ENCODE data around the gene GGACT.
"Not testable (repeated sequence)": the region's sequence is repeated elsewhere in the genome, so short reads cannot be mapped to it uniquely, and the experiment has no call there.

Gene GGACT

DNA sequence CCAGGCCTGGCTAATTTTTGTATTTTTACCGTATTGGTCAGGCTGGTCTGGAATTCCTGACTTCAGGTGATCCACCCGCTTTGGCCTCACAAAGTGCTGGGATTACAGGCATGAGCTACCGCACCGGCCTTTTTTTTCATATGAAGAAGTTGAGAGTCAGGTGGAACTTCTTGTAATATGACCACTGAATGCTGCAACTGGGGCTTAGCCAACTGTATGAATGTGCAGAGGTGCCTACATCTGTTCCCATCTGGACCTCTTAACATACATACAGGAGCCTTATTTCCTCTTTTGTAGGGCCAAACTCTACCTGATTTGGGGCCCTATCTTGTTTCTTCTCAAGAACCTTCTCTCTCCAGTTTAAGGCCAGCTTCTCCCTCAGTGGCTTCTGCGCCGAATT lies 11.9 kb upstream of the GGACT start:
- DNase-seq: no peak

DNA sequence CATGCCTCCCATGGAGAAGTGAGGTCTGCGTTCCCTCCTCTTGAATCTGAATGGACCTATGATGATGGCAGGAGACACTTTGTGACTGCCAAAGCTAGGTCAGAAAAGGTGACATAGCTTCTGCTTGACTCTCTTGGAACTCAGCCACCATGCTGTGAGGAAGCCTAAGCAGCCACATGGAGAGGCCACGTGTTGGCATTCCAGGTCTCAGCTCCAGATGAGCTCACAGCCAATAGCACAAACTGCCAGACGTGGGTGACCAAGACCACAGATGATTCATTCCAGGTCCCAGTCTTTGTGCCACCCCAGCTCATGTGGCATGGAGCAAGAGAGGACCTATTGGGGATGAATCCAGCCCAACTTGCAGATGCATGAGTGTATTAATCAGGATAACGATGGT lies 8.7 kb upstream of the GGACT start:
- no peak for DNase-seq

- DNase-seq: no peak
Observed at GRCh38 chr13:100596516-100596915, 7.9 kb upstream of the GGACT start.

DNA sequence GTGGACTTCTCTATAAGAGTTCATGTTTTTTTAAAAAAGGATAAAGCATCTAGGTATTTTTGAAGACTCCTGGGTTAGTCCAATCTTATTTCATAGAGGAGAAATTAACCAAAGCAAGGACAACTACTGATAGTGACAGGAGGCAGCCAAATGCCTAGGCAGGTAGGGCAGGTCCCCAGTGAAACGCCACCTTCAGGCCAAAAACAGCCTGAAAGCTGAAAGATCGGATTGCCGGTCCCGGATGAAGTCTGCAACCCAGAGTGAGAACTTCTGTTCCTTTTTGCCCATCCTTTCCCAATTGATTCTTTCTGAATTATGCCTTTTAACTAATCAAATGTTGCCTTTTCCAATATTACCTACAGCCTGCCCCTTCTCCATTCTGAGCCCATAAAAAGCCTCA lies 6.1 kb upstream of the GGACT start:
- no peak for DNase-seq

GRCh38 chr13:100594255-100594654 lies 5.7 kb upstream of the GGACT start:
- DNase-seq: no peak

DNA sequence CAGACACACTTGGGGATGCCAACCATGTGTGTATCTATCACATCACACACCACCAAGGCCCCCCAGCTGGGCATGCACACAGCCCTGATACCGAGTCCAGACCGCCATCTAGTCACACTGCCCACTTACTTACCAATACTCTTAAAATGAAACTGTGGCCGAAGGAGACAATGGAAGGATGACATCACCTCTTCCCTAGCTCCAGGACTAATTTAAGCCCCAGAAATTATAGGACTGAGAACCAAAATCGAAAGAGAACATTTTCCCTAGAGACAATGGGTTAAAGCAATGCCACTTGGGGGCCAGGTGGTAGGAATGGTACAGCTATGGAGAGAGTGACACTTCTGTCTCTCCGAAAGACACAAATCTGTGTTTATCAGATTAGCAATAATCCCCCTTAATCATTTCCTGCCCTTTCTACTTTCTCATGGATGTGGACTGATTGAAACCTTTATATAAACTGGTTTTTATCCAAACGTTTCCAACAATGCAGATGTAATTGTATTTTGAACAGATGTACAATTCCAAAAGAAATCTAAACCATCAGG lies 663 bp upstream of the GGACT start:
- no peak for DNase-seq

GRCh38 chr13:100584896-100585295 lies 3.7 kb downstream of the GGACT start:
- peak; percentile 16 to 41 for DNase-seq

GRCh38 chr13:100581504-100581903 lies 7.1 kb downstream of the GGACT start:
- DNase-seq: no peak

- DNase-seq: no peak
Observed at GRCh38 chr13:100581030-100581429, 7.6 kb downstream of the GGACT start.

DNA sequence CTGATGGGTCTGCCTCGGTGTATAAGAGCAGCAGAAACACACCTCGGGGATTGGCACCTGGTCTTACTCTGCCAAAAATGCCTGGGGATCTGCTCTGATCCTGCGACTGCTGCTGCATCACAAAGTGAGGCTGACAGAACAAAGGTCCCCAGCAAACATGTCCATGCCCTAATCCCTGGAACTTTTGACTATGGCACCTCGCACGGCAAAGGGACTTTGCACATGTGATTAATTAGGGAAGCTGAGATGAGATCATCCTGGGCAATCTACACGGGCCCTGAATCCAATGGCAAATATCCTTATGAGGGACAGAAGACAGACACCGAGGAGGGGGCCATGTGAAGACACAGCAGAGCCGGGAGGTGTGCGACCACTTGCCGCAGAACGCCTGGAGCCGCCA lies 8.5 kb downstream of the GGACT start:
- DNase-seq: no peak

DNA sequence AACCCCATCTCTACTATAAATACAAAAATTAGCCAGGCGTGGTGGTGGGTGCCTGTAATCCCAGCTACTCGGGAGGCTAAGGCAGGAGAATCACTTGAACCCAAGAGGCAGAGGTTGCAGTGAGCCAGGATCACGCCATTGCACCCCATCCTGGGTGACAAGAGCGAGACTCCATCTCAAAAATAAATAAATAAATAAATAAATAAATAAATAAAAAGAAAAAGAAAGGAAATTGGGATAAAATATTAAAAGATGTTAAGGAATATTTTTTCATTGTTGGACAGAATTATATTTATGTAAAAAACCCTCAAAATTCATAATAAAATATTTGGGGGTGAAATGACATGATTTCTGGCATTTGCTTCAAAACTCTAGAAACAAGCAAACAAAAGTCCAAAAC lies 11.3 kb downstream of the GGACT start:
- DNase-seq: not testable (repeated sequence)

GRCh38 chr13:100573121-100573520 lies 15.5 kb downstream of the GGACT start:
- DNase-seq: peak; percentile 74 to 75

GRCh38 chr13:100566543-100566942 lies 22.0 kb downstream of the GGACT start:
- DNase-seq: no peak

GRCh38 chr13:100565286-100565685 lies 23.3 kb downstream of the GGACT start:
- no peak for DNase-seq

DNA sequence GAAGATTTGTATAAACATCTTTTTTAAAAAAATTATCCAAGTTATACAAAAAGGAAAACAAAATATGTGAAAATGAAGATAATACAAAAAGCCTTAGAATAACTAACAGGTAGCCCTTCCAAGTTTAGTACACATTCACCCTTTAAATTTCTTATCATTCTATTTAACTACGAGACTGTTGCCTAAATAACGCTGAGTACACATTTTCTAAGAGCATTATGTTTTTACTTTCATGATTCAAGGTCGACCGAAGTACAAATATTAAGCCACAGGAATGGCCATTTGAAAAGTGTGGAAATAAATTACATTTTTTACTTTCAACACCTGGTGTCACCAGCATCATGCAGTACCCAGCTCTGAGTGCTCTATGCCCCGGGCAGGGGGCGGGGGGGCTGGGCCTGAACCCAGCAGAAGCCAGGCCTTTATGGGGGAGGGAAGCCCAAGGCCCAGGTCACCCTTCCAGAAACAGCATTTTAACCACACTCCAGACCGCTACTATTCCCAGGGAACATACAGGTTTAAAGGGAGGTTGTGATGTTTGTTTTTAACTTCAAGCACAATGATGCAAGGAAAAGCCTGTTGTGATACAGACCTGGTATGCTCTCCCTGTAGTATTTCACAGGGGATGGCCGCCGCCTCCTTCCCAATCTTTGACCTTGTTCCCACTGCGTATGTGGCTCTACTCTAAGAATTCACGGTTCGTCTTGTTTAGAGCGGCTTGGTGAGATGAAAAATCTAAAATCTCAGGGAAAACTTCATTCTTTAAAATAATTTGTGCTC lies 24.0 kb downstream of the GGACT start:
- DNase-seq: no peak

GRCh38 chr13:100563779-100564178 lies 24.8 kb downstream of the GGACT start:
- no peak for DNase-seq

DNA sequence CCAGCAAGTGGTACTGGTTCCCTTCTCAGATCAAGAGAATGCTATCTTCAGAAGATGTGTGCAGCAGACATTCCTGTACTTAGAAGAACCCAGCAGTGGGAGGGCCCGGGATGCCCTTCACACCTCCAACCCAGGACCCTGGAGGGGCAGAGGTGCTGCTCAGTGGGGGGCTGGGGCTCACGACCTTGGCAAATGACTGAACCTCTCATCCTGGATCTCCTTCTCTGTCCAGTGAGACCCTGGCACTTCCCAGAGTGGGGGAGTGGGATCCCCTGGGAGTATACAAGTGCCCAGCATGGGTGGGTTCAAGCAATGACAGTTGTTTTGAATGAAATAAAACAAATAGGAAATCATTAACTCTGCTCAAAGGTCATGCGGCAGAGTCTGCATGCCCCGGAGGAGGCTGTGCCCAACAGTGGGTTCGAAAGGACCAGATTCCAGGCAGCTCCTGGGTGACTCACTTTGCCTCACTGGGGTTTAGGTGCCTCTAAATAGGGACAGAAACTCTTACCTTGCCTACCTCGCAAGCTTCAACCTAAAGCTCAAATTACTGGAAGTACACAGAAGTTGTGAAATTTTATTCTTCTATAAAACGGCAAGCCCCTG lies 26.9 kb downstream of the GGACT start:
- no peak for DNase-seq

DNA sequence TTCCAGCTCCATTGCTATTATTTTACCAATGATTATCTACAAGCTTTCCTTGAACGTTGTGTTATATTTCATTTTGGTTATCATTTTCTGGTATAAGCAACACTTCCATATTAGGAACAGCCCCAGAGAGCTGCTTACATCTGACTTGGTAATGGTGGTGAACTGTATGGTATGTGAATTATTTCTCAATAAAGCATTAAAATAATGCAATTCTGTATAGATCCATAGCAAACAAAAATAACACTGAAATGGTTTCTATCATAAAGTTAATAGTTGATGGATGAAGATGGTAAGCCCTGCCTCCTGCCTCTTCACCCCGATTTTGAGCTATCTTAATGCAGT lies 27.5 kb downstream of the GGACT start:
- DNase-seq: no peak

GRCh38 chr13:100560498-100561157 lies 28.0 kb downstream of the GGACT start:
- no peak for DNase-seq

DNA sequence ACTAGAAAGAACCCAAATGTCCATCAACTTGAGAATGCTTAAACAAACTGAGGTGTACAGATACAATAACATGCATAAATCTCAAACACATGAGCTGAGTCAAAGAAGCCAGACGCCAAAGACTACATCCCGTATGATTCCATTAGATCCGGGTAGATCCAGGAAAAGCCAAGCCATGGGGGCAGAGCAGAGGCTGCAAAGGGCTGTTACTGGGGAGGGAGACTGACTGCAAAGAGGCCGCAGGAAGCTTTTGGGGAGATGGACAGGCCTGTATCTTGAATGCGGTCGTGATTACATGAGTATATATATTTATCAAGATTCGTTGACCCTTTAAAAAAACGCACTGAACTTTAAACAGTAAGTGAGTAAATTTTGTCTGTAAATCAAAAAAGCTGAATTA lies 28.7 kb downstream of the GGACT start:
- no peak for DNase-seq

GRCh38 chr13:100552755-100553154 lies 35.8 kb downstream of the GGACT start:
- DNase-seq: no peak

DNA sequence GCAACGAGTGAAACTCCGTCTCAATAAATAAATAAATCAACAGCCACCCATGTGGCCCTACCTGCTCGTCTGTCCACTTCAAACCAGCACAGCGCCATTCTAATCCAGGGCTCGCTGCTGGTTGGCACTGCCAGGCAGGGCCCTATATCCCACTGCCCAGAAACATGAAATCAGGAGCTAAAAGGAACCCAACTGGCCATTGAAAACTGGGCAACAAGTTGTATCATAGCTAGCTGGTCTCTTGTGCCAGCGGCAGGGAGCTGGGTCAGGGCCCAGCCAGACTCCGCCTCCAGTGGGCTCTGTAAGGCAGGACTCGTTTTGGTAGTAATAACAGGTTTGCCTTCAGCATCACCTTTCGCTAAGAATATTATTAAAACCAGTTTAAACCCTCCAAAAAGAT lies 39.3 kb downstream of the GGACT start:
- no peak for DNase-seq

DNA sequence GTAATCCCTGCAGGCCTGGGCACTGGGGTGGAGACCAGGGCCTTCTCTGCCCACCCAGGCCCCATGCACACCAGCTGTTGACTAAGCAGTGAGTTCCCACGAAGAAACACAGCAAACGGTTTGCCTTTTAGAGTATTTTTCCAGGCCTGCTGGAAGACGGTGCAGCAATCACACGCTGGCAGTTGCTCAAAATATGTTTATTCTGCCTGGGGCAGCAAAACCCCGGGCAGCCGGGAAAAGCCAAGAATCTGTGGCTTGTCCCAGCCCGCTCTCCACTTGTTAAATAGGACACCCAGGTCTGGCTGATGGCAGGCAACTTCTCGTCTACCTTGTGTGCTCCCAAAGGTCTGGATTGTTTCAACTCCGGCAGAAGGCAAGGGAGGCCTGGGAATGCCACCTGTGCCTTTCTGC lies 40.8 kb downstream of the GGACT start:
- no peak for DNase-seq
